GM12878 (cell line): ENCODE results near the gene REST. TPM values are rescaled to one million over a fixed set of nuclear protein-coding genes. Genes with fewer than 3 reads are reported as not detected.
A peak's percentile ranks its signal among the peaks of the same experiment; 100 is the strongest.

ENCODE experiments used
- ATAC-seq: fragments of 200-7000 bp; cut with Tn5 transposase; 3 replicates; pipeline ENCODE4 v1.9.1; 2020; ENCODE audit warnings: mild to moderate bottlenecking, moderate library complexity
- BruUV-seq: library from RNA; stranded (reverse); fragments of 400-500 nt; replicated peaks from 2 replicates; lab custom pipeline; 2021; lab: Mats Ljungman, UMichigan
- CTCF ChIA-PET: fragments of 300-600 bp; sonication (Branson Sonifier 250); formaldehyde crosslinking; extraction: SDS; loops from one replicate; lab custom pipeline; 2021; ENCODE audit warnings: inconsistent platforms; lab: Yijun Ruan, JAX
- POLR2A ChIA-PET: fragments of 350-600 bp; formaldehyde crosslinking; extraction: SDS; loops from one replicate; lab custom pipeline; 2021; ENCODE audit warnings: inconsistent platforms; lab: Charles Lee
- RAD21 ChIA-PET: fragments of 300-600 bp; sonication (Branson Sonifier 250); formaldehyde crosslinking; loops from one replicate; lab custom pipeline; 2023; ENCODE audit warnings: antibody characterized with exemption; ENCODE audit not compliant: unreplicated experiment; lab: Charles Lee
- SMC1A ChIA-PET: fragments of 300-600 bp; sonication (Branson Sonifier 250); formaldehyde crosslinking; loops from one replicate; lab custom pipeline; 2023; ENCODE audit not compliant: unreplicated experiment, uncharacterized antibody; lab: Charles Lee
- DNase-seq: peaks from one replicate; pipeline ENCODE4 v3.0.0-alpha.2; 2011; ENCODE audit warnings: low read depth, low spot score
- FAIRE-seq: peaks from 3 replicates; lab custom pipeline; 2011; peaks lifted over from hg19 to GRCh38; lab: Jason Lieb, UNC
- H2AFZ ChIP-seq: 2 replicates; pipeline ENCODE4 v1.6.0; 2011; ENCODE audit warnings: low read depth, low read length, control low read depth; ENCODE audit not compliant: control insufficient read depth
- H3K27ac ChIP-seq: 2 replicates; pipeline ENCODE4 v1.5.1; 2011; ENCODE audit warnings: control low read depth; ENCODE audit not compliant: control insufficient read depth, insufficient read depth
- H3K27me3 ChIP-seq, 2 experiments: replicated peaks in 1 of 2; 2 replicates each; pipeline versions ENCODE4 v1.6.0 to v1.6.1; 2011; ENCODE audit warnings: low read length in 1 of 2; ENCODE audit not compliant: control insufficient read depth in 2 of 2, insufficient read depth in 2 of 2
- H3K36me3 ChIP-seq, 2 experiments: 2 replicates each; pipeline ENCODE4 v1.5.1; 2011; ENCODE audit warnings: low read length in 1 of 2; ENCODE audit not compliant: control insufficient read depth in 2 of 2, insufficient read depth in 2 of 2
- H3K4me1 ChIP-seq: 2 replicates; pipeline ENCODE4 v1.6.1; 2011; ENCODE audit warnings: mild to moderate bottlenecking, low read length, moderate library complexity, mixed read lengths; ENCODE audit not compliant: control insufficient read depth, insufficient read depth
- H3K4me2 ChIP-seq: 2 replicates; pipeline ENCODE4 v1.6.0; 2011; ENCODE audit warnings: control low read depth; ENCODE audit not compliant: control insufficient read depth, insufficient read depth
- H3K4me3 ChIP-seq: fragments of 200-600 bp; sonication (generic); 2 replicates; pipeline ENCODE4 v1.5.1; 2016
- H3K79me2 ChIP-seq: 2 replicates; pipeline ENCODE4 v1.6.0; 2011; ENCODE audit warnings: low read length; ENCODE audit not compliant: control insufficient read depth, insufficient read depth
- H3K9ac ChIP-seq: 2 replicates; pipeline ENCODE4 v1.8.0; 2011; ENCODE audit warnings: low read length, control low read depth, mixed read lengths; ENCODE audit not compliant: control insufficient read depth, insufficient read depth
- H3K9me3 ChIP-seq: replicated peaks from 3 replicates; pipeline ENCODE4 v1.5.1; 2011; ENCODE audit warnings: mild to moderate bottlenecking, low read length; ENCODE audit not compliant: control insufficient read depth, insufficient read depth
- H4K20me1 ChIP-seq: 2 replicates; pipeline ENCODE4 v1.6.0; 2011; ENCODE audit not compliant: control insufficient read depth, insufficient read depth
- BCL11A ChIP-seq: IDR thresholded peaks from 2 replicates; pipeline ENCODE4 v1.6.1; 2011; ENCODE audit warnings: low read depth, low read length
- BCL3 ChIP-seq: IDR thresholded peaks from 2 replicates; pipeline ENCODE4 v1.6.1; 2011; ENCODE audit warnings: borderline replicate concordance, low read depth, mild to moderate bottlenecking, moderate library complexity, low read length; ENCODE audit not compliant: insufficient read depth, poor library complexity, severe bottlenecking
- GABPA ChIP-seq: IDR thresholded peaks from 2 replicates; pipeline ENCODE4 v1.6.1; 2014; ENCODE audit warnings: antibody characterized with exemption, low read depth, mild to moderate bottlenecking, inconsistent platforms
- HCFC1 ChIP-seq: fragments of 150-350 bp; IDR thresholded peaks from 2 replicates; pipeline ENCODE4 v1.6.1; 2014; ENCODE audit warnings: low read length
- MTA3 ChIP-seq: IDR thresholded peaks from 2 replicates; pipeline ENCODE4 v1.6.1; 2012; ENCODE audit warnings: low read length, inconsistent platforms, borderline replicate concordance
- REST ChIP-seq: IDR thresholded peaks from 2 replicates; pipeline ENCODE4 v1.6.1; 2012; ENCODE audit warnings: mild to moderate bottlenecking, low read depth, low read length
- TCF7 ChIP-seq: IDR thresholded peaks from 2 replicates; pipeline ENCODE4 v1.6.1; 2014; ENCODE audit warnings: antibody characterized with exemption, borderline replicate concordance
- WGBS: methylation state at CpG from one replicate; pipeline ENCODE4 v1.1.6; 2016; ENCODE audit warnings: low lambda C conversion rate; ENCODE audit not compliant: insufficient replicate concordance, insufficient coverage; ENCODE audit errors: missing lambda C conversion rate; 5-methylcytosine and 5-hydroxymethylcytosine counted together
- in situ Hi-C: fragments of 300-500 bp; cut with MboI; formaldehyde crosslinking; loops from 9 replicates; pipeline ENCODE4 v1.14.3; 2018; ENCODE audit warnings: mixed read lengths
- intact Hi-C: fragments of 100-400 bp; cut with micrococcal nuclease; formaldehyde crosslinking; loops from one replicate; pipeline ENCODE4 v1.14.2; 2022; ENCODE audit not compliant: unreplicated experiment
- polyA plus RNA-seq, 11 experiments: library from polyadenylated mRNA; depleted of rRNA in 4 of 11; unstranded in 6 of 11; stranded (reverse) in 5 of 11; fragments of >200 nt; fragmentation: Nextera tagmentation in 4 of 11; fragmentation: Illumina TruSeq in 1 of 11; extraction: Ambion mirVana in 4 of 11; extraction: Trizol in 1 of 11; gene quantifications; 1 replicate in 1 of 11; 2 replicates in 10 of 11; pipeline versions ENCODE4 v1.2.1 to v1.2.3, GENCODE V29; 2011 to 2016; ENCODE audit warnings: inconsistent platforms in 2 of 11, missing spikeins in 2 of 11, low read depth in 1 of 11
- total RNA-seq, 4 experiments: library from RNA; depleted of rRNA in 3 of 4; stranded (reverse); fragments of >200 nt in 3 of 4; fragmentation: Illumina TruSeq in 1 of 4; extraction: Trizol in 1 of 4; gene quantifications; 2 replicates each; pipeline versions ENCODE4 v1.2.1 to v1.2.3, GENCODE V29; 2013 to 2021

The REST gene
- total and polyA plus RNA-seq, 10 of the 15 experiments (the other 5 are each of a cell fraction or from before 2014, with no cell fraction given) = 3.7 to 36.3 (median 20.4) TPM

GRCh38 chr4:56973336-56973735, 65.6 kb downstream of the REST start:
- ATAC-seq (no peak), FAIRE-seq (no peak), DNase-seq (no peak)
- Histone ChIP-seq H3K36me3 (peaks cover 6 to 19% of the 10 kb centered on the region in 2 experiments), H3K4me2 (0 out of 2 replicates have a peak overlapping the region, but pooled peaks have one; percentile 11), H3K9me3 (peaks cover 14% of the 10 kb centered on the region), H3K79me2 (peaks cover 36% of the 10 kb centered on the region), H3K27ac (no peak overlapping the region), H3K4me1 (no peaks in the 10 kb centered on the region), H3K27me3 (no peaks in the 10 kb centered on the region), H2AFZ (no peak overlapping the region), H4K20me1 (peaks cover 6% of the 10 kb centered on the region; the same call in 1 of the 2 replicates), H3K4me3 (no peak overlapping the region), H3K9ac (no peak overlapping the region)
- SMC1A ChIA-PET = interaction anchor here (2.3 kb wide), 1 partner anchor 12 kb away, joined by 8 read pairs; no protein-coding TSS in a partner anchor
- POLR2A ChIA-PET = no interaction called here
- intact Hi-C loops = no loop called here
- CTCF ChIA-PET = interaction anchor here (2.2 kb wide), 1 partner anchor 13 kb away, joined by 11 read pairs; no protein-coding TSS in a partner anchor
- in situ Hi-C loops = no loop called here
- RAD21 ChIA-PET = interaction anchor here (0.6 kb wide), 1 partner anchor 180 kb away, joined by 5 read pairs; no protein-coding TSS in a partner anchor
- WGBS = 100% methylated on average over 3 of the region's 3 CpGs
- BruUV-seq = no TSS peak
- TF ChIP-seq TCF7 = no peak
- no peak for TF ChIP-seq REST
- no peak for TF ChIP-seq GABPA
- no peak for TF ChIP-seq MTA3
- TF ChIP-seq BCL11A = no peak
- no peak for TF ChIP-seq HCFC1
- TF ChIP-seq BCL3 = no peak
